NCI-H2029 (cell line): ENCODE results near the gene ENC1.

Source experiments
- DNase-seq: peaks from one replicate; lab custom pipeline; 2025; lab: John Stamatoyannopoulos, UW

Gene ENC1

GRCh38 chr5:74608736-74609601 is 31.6 kb downstream of the ENC1 start:
- no peak for DNase-seq

GRCh38 chr5:74605759-74606158 is 34.8 kb downstream of the ENC1 start:
- DNase-seq, result no peak

GRCh38 chr5:74603376-74603775 is 37.2 kb downstream of the ENC1 start:
- DNase-seq, result no peak

GRCh38 chr5:74599148-74599547 is 41.4 kb downstream of the ENC1 start:
- DNase-seq, result no peak

- no peak for DNase-seq
Measured at GRCh38 chr5:74598731-74599130, 41.8 kb downstream of the ENC1 start.

GRCh38 chr5:74596927-74597326 is 43.6 kb downstream of the ENC1 start:
- DNase-seq, result no peak

GRCh38 chr5:74595143-74595925 is 45.2 kb downstream of the ENC1 start:
- no peak for DNase-seq

GRCh38 chr5:74594137-74595040 is 46.1 kb downstream of the ENC1 start:
- no peak for DNase-seq

GRCh38 chr5:74589204-74590056 is 51.1 kb downstream of the ENC1 start:
- DNase-seq, result no peak

GRCh38 chr5:74588415-74588814 is 52.1 kb downstream of the ENC1 start:
- DNase-seq, result no peak

- DNase-seq, result no peak
Measured at GRCh38 chr5:74587890-74588289, 52.6 kb downstream of the ENC1 start.

- no peak for DNase-seq
Measured at GRCh38 chr5:74587300-74587699, 53.2 kb downstream of the ENC1 start.

- DNase-seq, result no peak
Measured at GRCh38 chr5:74586856-74587255, 53.7 kb downstream of the ENC1 start.

- DNase-seq, result no peak
Measured at GRCh38 chr5:74582853-74583252, 57.7 kb downstream of the ENC1 start.

- no peak for DNase-seq
Measured at GRCh38 chr5:74581988-74582365, 58.6 kb downstream of the ENC1 start.

GRCh38 chr5:74580729-74581109 is 59.8 kb downstream of the ENC1 start:
- DNase-seq, result no peak

GRCh38 chr5:74579215-74579614 is 61.3 kb downstream of the ENC1 start:
- DNase-seq, result no peak

- no peak for DNase-seq
Measured at GRCh38 chr5:74578356-74579044, 62.0 kb downstream of the ENC1 start.
